MCF 10A (cell line): Measurements from ENCODE around the gene B3GNT8. TPM values are rescaled to one million over a fixed set of nuclear protein-coding genes. Genes with fewer than 3 reads are reported as not detected.
"Not testable (repeated sequence)": the region's sequence is repeated elsewhere in the genome, so short reads cannot be mapped to it uniquely, and the experiment has no call there.

Experiments
- Bru-seq: library from RNA; stranded (reverse); fragments of 400-500 nt; gene quantifications from one replicate; lab custom pipeline; 2021; lab: Mats Ljungman, UMichigan
- BruChase-seq, 2 experiments: library from RNA; stranded (reverse); fragments of 400-500 nt; gene quantifications; one replicate each; lab custom pipeline; 2021; lab: Mats Ljungman, UMichigan
- BruUV-seq: library from RNA; stranded (reverse); fragments of 400-500 nt; replicated peaks from 2 replicates; lab custom pipeline; 2021; lab: Mats Ljungman, UMichigan
- CTCF ChIA-PET: fragments of 300-600 bp; sonication (Branson Sonifier 250); formaldehyde crosslinking; extraction: SDS; loops from one replicate; lab custom pipeline; 2021; ENCODE audit warnings: antibody characterized with exemption, inconsistent platforms; lab: Yijun Ruan, JAX
- POLR2A ChIA-PET: fragments of 300-600, 350-650 bp; sonication (Branson Sonifier 250); formaldehyde crosslinking; extraction: SDS; loops from one replicate; lab custom pipeline; 2020; ENCODE audit warnings: antibody characterized with exemption, inconsistent platforms; lab: Yijun Ruan, JAX
- DNase-seq: peaks from one replicate; pipeline ENCODE4 v3.0.0-alpha.2; 2018; ENCODE audit not compliant: unreplicated experiment
- H3K27ac Mint-ChIP-seq: one replicate; pipeline ENCODE4 v1.8.0; 2022; ENCODE audit warnings: mild to moderate bottlenecking, low read depth, mixed read lengths; ENCODE audit not compliant: unreplicated experiment
- H3K27me3 Mint-ChIP-seq: one replicate; pipeline ENCODE4 v1.8.0; 2022; ENCODE audit warnings: mixed read lengths; ENCODE audit not compliant: insufficient read depth, unreplicated experiment
- H3K36me3 Mint-ChIP-seq: one replicate; pipeline ENCODE4 v1.8.0; 2022; ENCODE audit warnings: mild to moderate bottlenecking, moderate library complexity, mixed read lengths; ENCODE audit not compliant: insufficient read depth, unreplicated experiment
- H3K4me1 Mint-ChIP-seq: one replicate; pipeline ENCODE4 v1.8.0; 2022; ENCODE audit warnings: mixed read lengths; ENCODE audit not compliant: insufficient read depth, unreplicated experiment
- H3K4me3 Mint-ChIP-seq: one replicate; pipeline ENCODE4 v1.8.0; 2022; ENCODE audit warnings: mild to moderate bottlenecking, moderate library complexity, mixed read lengths; ENCODE audit not compliant: unreplicated experiment
- H3K9me3 Mint-ChIP-seq: one replicate; pipeline ENCODE4 v1.8.0; 2022; ENCODE audit warnings: mixed read lengths; ENCODE audit not compliant: unreplicated experiment
- CTCF ChIP-seq: fragments of 200-600 bp; IDR thresholded peaks from one replicate; pipeline ENCODE4 v1.8.0; 2022; ENCODE audit warnings: antibody characterized with exemption, mild to moderate bottlenecking; ENCODE audit not compliant: unreplicated experiment
- intact Hi-C: fragments of 100-400 bp; cut with micrococcal nuclease; formaldehyde crosslinking; loops from 2 replicates; pipeline ENCODE4 v1.14.1; 2022
- long read RNA-seq: library from polyadenylated mRNA; stranded (forward); transcript quantifications from one replicate; pipeline ENCODE4 v2.0.0, GENCODE V29; 2022
- total RNA-seq: library from RNA; stranded (reverse); gene quantifications from 2 replicates; pipeline ENCODE4 v1.2.3, GENCODE V29; 2022

Gene B3GNT8
- total RNA-seq (not detected in 2 replicates), Bru-seq, nascent RNA (percentile 26 among the genes with signal in this experiment), BruChase-seq, experiment 1, labeled RNA remaining after a 6-hour chase (percentile 27 among the genes with signal in this experiment), BruChase-seq, experiment 2, labeled RNA remaining after a 2-hour chase (percentile 23 among the genes with signal in this experiment)
- long read RNA-seq, result 0 reads

DNA sequence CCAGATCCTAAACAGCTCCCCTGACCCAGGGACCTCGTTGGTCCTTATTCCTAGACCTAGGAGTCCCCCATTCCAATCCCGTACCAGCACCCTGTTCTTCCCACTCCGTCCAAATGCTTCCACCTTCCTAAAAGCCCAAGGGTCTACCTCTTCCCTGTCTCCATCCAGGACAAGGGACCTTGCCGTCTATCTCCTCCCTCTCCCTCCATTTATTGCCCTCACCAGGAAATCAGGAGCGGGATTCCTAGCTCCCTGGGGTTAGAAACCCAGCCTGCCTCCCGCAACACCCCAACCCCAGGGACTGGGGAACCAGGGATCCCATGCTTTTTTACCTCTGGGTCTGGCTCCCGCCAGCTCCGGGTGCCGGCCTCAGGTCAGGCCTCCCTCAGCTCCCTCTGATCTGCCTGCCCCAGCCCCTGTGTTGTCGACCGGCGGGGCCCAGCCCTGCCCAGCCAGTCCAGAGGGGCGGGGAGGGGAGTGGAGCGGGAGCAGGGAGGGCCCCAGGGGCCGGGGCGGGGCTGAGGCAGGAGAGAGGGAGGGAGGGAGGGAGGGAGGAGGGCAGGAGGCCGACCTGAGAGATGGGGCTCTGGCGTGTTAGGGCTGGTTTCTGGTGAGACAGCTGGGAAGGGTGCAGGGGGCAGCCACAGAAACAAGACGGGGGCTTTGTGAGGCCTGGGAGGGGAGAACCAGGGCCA, at the start of gene B3GNT8:
Gene B3GNT8 (minus strand): TSS at position 423 of the 695 bp plus-strand sequence. CDS start 596 bp downstream, outside the sequence.
- TF ChIP-seq CTCF, result no peak
- Mint-ChIP-seq H3K27me3 (no peaks in the 10 kb centered on the region), H3K9me3 (no peaks in the 10 kb centered on the region), H3K36me3 (peaks cover 31% of the 10 kb centered on the region), H3K27ac (peak within 1 kb of the TSS; percentile 29), H3K4me1 (peaks cover 8% of the 10 kb centered on the region), H3K4me3 (no peak within 1 kb of the TSS)
- CTCF ChIA-PET, result no interaction called here
- DNase-seq, result peak; percentile 47
- intact Hi-C loops, result no loop called here
- BruUV-seq, result no TSS peak
- POLR2A ChIA-PET, result interaction anchor here (0.9 to 2.0 kb wide), 2 partner anchors 10 to 12 kb away, joined by 3 to 6 read pairs; partner anchors contain the start of gene DMAC2

GRCh38 chr19:41476583-41476982, 49.4 kb upstream of the B3GNT8 start:
- no peak for DNase-seq
- Mint-ChIP-seq H3K4me1 (peaks cover 7% of the 10 kb centered on the region), H3K9me3 (no peaks in the 10 kb centered on the region), H3K27me3 (peaks cover 85% of the 10 kb centered on the region), H3K36me3 (no peaks in the 10 kb centered on the region), H3K27ac (no peak overlapping the region), H3K4me3 (no peak overlapping the region)
- ChIA-PET POLR2A (no interaction called here), CTCF (no interaction called here)
- TF ChIP-seq CTCF, result no peak
- intact Hi-C loops, result no loop called here
- BruUV-seq, result no TSS peak

DNA sequence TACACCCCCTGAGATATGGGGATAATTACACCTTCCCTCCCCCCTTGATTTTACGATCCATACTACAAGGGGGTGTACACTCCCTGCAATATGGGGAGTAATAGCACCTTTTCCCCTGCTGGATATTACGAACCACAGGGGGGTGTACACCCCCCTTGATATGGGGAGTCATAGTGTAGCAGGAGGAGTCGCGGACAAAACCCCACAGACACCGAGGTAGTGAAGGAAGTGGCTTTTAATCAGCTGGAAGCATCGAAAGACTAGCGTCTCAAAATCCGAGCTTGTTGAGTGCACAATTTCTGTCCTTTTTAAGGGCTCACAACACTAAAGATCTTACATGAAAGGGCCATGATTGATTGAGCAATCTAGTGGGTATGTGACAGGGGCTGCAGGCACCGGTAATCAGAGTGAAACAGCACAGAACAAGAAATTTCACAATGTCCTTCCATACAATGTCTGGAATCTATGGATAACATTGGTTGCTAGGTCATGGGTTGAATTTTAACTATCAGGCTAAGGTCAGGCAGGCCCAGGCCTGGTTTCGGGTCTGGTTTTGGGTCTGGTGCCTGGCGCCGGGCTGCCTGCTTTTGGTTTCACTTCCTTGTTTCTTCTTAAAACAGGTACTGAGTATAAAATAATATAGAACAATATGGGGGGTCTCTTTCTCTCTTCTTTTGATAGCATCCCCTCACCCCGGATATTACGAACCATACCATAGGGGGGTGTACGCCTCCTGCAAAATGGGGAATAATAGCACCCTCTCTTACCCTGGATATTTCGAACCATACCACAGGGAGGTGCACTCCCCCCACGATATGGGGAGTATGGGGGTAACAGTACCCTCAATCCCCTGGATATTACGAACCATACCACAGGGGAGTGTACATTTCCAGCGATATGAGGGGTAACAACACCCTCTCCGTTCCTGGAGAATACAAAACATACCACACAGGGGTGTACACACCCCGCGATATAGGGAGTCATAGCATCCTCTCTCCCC, 36.4 kb upstream of the B3GNT8 start:
- CTCF ChIA-PET, result interaction anchor here (0.8 kb wide), 1 partner anchor 16 kb away, joined by 4 read pairs; no protein-coding TSS in a partner anchor
- BruUV-seq, POLR2A ChIA-PET, DNase-seq, H3K9me3 Mint-ChIP-seq, H3K36me3 Mint-ChIP-seq, H3K4me1 Mint-ChIP-seq, H3K27ac Mint-ChIP-seq, H3K4me3 Mint-ChIP-seq, intact Hi-C loops: not testable (repeated sequence)
- H3K27me3 Mint-ChIP-seq, result peaks cover 97% of the 10 kb centered on the region

GRCh38 chr19:41462497-41462896, 35.3 kb upstream of the B3GNT8 start:
- ChIA-PET CTCF (interaction anchor here (0.8 kb wide), 1 partner anchor 15 kb away, joined by 4 read pairs; no protein-coding TSS in a partner anchor), POLR2A (no interaction called here)
- DNase-seq, result no peak
- no peak for TF ChIP-seq CTCF
- Mint-ChIP-seq H3K27ac (no peak overlapping the region), H3K4me3 (no peak overlapping the region), H3K36me3 (no peaks in the 10 kb centered on the region), H3K4me1 (no peaks in the 10 kb centered on the region), H3K27me3 (peaks cover 97% of the 10 kb centered on the region), H3K9me3 (no peaks in the 10 kb centered on the region)
- BruUV-seq, result no TSS peak
- intact Hi-C loops, result no loop called here
